BLaER1 treated with 17β-estradiol and CSF1 and Interleukin-3, amounts not matched to agents 10 nM and 100 nM (cell line): ENCODE data around the gene EMSY.
"Not testable (repeated sequence)": the region's sequence is repeated elsewhere in the genome, so short reads cannot be mapped to it uniquely, and the experiment has no call there.

Experiments used
- H3K27ac ChIP-seq, 11 experiments: shearing (Covaris generic); formaldehyde crosslinking; 2 replicates each; pipeline ENCODE4 v1.8.1; 2022
- H3K27me3 ChIP-seq, 11 experiments: shearing (Covaris generic); formaldehyde crosslinking; 2 replicates each; pipeline ENCODE4 v1.8.1; 2022
- H3K36me3 ChIP-seq, 11 experiments: shearing (Covaris generic); formaldehyde crosslinking; 2 replicates each; pipeline ENCODE4 v1.8.1; 2022
- H3K4me1 ChIP-seq, 10 experiments: shearing (Covaris generic); formaldehyde crosslinking; 2 replicates each; pipeline ENCODE4 v1.8.1; 2022
- H3K4me2 ChIP-seq, 11 experiments: shearing (Covaris generic); formaldehyde crosslinking; 2 replicates each; pipeline ENCODE4 v1.8.1; 2022
- H3K4me3 ChIP-seq, 10 experiments: shearing (Covaris generic); formaldehyde crosslinking; 2 replicates each; pipeline ENCODE4 v1.8.1; 2022
- H3K9ac ChIP-seq, 11 experiments: shearing (Covaris generic); formaldehyde crosslinking; 2 replicates each; pipeline ENCODE4 v1.8.1; 2022
- H3K9me3 ChIP-seq, 11 experiments: shearing (Covaris generic); formaldehyde crosslinking; replicated peaks in 1 of 11; 2 replicates each; pipeline ENCODE4 v1.8.1; 2022
- H4K20me1 ChIP-seq, 11 experiments: shearing (Covaris generic); formaldehyde crosslinking; 2 replicates each; pipeline ENCODE4 v1.8.1; 2022
- Cebpa-rat ChIP-seq, 11 experiments: shearing (Covaris generic); IDR thresholded peaks; 2 replicates each; pipeline ENCODE4 v1.8.1; 2022

Gene EMSY

DNA sequence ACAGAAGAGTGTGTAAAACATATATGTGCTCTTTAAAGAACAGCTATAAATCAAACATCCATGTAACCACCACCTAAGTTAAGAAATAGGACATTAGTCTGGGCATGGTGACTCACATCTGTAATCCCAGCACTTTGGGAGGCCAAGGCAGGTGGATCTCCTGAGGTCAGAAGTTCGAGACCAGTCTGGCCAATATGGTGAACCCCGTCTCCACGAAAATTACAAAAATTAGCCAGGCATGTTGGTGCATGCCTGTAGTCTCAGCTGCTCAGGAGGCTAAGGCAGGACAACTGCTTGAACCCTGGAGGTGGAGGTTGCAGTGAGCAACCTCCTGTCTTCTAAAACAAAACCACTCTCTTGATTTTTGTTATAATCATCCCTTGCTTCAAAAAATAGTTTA lies 122.4 kb downstream of the EMSY start:
- Histone ChIP-seq H3K4me2 (peak overlapping the region in 3 of 11 experiments; percentile 10 to 55 (median 34); a peak in 3 of 22 replicates), H3K27ac (no peak overlapping the region), H3K9me3 (peaks cover 0 to 25% (median 17%) of the 10 kb centered on the region in 11 experiments; a peak in 17 of 22 replicates)

DNA sequence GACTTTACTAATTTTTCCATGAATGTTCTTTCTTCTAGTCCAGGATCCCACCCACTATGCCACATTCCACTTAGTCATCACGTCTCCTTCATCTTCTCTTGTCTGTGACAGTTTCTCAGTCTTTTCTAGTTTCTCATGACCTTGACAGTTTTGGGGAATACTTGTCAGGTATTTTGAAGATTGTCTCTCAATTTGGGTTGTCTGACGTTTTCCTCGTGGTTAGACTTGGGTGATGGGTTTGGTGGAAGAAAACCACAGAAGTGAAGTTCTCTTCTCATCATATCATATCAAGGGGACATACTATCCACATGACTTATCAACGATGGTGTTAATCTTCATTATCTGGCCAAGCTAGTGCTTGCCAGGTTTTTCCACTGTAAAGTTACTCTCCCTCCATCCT lies 123.3 kb downstream of the EMSY start:
- Histone ChIP-seq H3K9ac (no peak overlapping the region), H3K36me3 (no peaks in the 10 kb centered on the region), H3K4me2 (peak overlapping the region in 4 of 11 experiments; percentile 5 to 35 (median 18); a peak in 3 of 22 replicates), H3K27me3 (no peaks in the 10 kb centered on the region), H4K20me1 (no peaks in the 10 kb centered on the region), H3K27ac (no peak overlapping the region), H3K4me3 (no peak overlapping the region), H3K4me1 (peaks cover 4 to 20% (median 12%) of the 10 kb centered on the region in 10 experiments; a peak in 16 of 20 replicates), H3K9me3 (peaks cover 0 to 23% (median 14%) of the 10 kb centered on the region in 11 experiments; a peak in 17 of 22 replicates)
- no peak for TF ChIP-seq Cebpa-rat (IDR thresholded peaks at IDR 0.05)

More for the DNA sequence above, 122.4 kb downstream of the EMSY start:
- no peaks in the 10 kb centered on the region for H3K27me3 ChIP-seq
- H3K4me1 ChIP-seq, result peaks cover 4 to 22% (median 14%) of the 10 kb centered on the region in 10 experiments; a peak in 17 of 20 replicates
- H3K4me3 ChIP-seq, result no peak overlapping the region
- H4K20me1 ChIP-seq, result no peaks in the 10 kb centered on the region
- H3K36me3 ChIP-seq, result no peaks in the 10 kb centered on the region
- H3K9ac ChIP-seq, result no peak overlapping the region
- TF ChIP-seq Cebpa-rat (IDR thresholded peaks at IDR 0.05), result no peak

DNA sequence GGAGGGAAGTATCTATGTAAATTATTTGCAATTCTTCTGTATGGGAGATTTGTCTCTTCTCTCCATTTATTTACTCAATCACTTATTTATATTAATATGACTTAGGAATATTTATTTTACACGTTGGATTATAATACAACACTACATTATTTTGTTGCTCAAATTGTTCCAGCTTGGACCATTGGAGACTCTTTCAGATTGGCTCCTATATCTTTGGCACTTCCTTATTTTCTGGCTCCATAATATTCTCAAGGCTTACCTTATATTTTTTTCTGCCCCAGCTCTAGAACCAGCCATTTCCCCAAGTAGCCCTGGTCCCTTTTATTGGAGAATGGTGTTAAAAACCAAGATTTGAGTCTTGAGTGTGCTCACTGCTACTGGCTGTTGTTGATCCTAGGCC lies 123.8 kb downstream of the EMSY start:
- peaks cover 0 to 18% (median 9%) of the 10 kb centered on the region in 11 experiments; a peak in 17 of 22 replicates for H3K9me3 ChIP-seq
- H3K4me3 ChIP-seq, result no peak overlapping the region
- H3K27ac ChIP-seq, result no peak overlapping the region
- H4K20me1 ChIP-seq, result no peaks in the 10 kb centered on the region
- peak overlapping the region in 2 of 11 experiments; percentile 8 to 35; a peak in 2 of 22 replicates for H3K4me2 ChIP-seq
- H3K27me3 ChIP-seq, result no peaks in the 10 kb centered on the region
- H3K4me1 ChIP-seq, result peaks cover 4 to 20% (median 12%) of the 10 kb centered on the region in 10 experiments; a peak in 16 of 20 replicates
- H3K9ac ChIP-seq, result no peak overlapping the region
- no peak for TF ChIP-seq Cebpa-rat (IDR thresholded peaks at IDR 0.05)
- H3K36me3 ChIP-seq, result no peaks in the 10 kb centered on the region

DNA sequence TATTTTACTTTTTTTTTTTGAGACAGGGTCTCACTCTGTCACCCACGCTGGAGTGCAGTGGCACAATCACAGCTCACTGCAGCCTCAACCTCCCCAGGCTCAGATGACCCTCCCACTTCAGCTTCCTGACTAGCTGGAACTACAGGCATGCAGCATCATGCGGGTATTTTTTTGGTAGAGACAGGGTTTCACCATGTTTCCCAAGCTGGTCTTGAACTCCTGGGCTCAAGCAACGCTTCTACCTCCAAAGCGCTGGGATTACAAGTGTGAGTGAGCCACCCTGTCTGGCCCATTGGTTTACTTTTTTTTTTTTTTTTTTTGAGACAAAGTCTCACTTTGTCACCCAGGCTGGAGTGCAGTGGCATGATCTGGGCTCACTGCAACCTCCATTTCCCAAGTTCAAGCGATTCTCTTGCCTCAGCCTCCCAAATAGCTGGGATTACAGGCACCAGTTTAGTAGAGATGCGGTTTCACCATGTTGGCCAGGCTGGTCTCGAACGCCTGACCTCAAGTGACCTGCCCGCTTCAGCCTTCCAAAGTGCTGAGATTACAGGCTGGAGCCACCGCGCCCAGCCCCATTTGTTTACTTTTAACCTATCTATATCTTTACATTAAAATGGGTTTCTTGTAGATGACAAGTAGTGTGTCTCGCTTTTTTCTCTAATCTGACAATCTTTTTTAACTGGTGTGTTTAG lies 127.5 kb downstream of the EMSY start:
- H3K36me3 ChIP-seq, H3K27ac ChIP-seq, H3K4me3 ChIP-seq, H4K20me1 ChIP-seq, H3K27me3 ChIP-seq, H3K9me3 ChIP-seq, H3K9ac ChIP-seq, H3K4me2 ChIP-seq: not testable (repeated sequence)
- peaks cover 5 to 15% (median 8%) of the 10 kb centered on the region in 10 experiments for H3K4me1 ChIP-seq

DNA sequence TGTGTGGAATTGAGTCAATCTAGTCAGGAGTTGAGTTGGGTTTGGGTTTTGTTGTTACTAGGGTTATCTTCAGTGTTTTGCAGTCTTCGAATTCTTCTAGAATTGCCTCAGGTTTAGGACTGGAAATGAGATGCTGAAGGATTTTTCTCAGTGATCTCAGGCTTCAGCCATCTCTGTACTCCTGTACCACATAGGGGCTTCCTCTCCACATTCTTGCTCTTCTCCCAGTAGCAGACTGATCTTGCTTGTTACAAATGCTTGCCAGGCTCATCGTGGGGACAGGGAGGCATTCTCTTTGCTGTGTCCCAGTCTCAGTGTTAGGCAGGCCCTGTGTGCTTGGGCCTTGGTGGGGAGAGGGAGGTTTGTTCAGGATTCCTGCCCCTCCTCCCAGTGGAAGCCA lies 129.6 kb downstream of the EMSY start:
- Histone ChIP-seq H3K27me3 (no peaks in the 10 kb centered on the region), H3K36me3 (no peaks in the 10 kb centered on the region), H3K9me3 (0 out of 22 replicates have a peak, but pooled peaks cover 0 to 9% (median 0%) of the 10 kb centered on the region in 11 experiments), H3K4me3 (no peak overlapping the region), H3K27ac (no peak overlapping the region), H3K4me2 (no peak overlapping the region), H3K9ac (no peak overlapping the region), H4K20me1 (no peaks in the 10 kb centered on the region), H3K4me1 (peaks cover 9 to 19% (median 16%) of the 10 kb centered on the region in 10 experiments)
- TF ChIP-seq Cebpa-rat (IDR thresholded peaks at IDR 0.05), result no peak

DNA sequence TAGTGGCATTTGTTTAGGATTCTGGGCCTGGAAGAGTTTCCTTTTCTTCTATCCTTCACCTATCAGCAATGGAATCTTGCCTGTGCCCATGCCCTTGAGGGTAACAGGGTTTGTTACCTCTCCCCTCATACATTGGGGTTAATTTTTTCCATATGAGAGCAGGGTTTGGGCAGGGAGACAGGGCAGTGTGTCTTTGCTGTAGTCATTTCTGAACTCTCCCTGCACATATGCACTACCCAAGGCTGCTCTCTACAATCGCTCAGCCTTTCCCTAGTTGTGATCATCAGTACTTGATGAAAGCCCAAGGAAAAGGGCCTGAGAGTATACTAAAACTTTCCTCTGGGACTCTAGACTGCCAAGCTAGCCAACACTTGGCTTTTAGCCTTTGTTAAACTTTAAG lies 130.1 kb downstream of the EMSY start:
- Histone ChIP-seq H3K36me3 (no peaks in the 10 kb centered on the region), H3K4me1 (peaks cover 9 to 19% (median 16%) of the 10 kb centered on the region in 10 experiments), H3K4me2 (no peak overlapping the region), H3K27ac (no peak overlapping the region), H4K20me1 (no peaks in the 10 kb centered on the region), H3K4me3 (no peak overlapping the region), H3K27me3 (no peaks in the 10 kb centered on the region), H3K9ac (no peak overlapping the region), H3K9me3 (0 out of 22 replicates have a peak, but pooled peaks cover 0 to 9% (median 0%) of the 10 kb centered on the region in 11 experiments)
- no peak for TF ChIP-seq Cebpa-rat (IDR thresholded peaks at IDR 0.05)

DNA sequence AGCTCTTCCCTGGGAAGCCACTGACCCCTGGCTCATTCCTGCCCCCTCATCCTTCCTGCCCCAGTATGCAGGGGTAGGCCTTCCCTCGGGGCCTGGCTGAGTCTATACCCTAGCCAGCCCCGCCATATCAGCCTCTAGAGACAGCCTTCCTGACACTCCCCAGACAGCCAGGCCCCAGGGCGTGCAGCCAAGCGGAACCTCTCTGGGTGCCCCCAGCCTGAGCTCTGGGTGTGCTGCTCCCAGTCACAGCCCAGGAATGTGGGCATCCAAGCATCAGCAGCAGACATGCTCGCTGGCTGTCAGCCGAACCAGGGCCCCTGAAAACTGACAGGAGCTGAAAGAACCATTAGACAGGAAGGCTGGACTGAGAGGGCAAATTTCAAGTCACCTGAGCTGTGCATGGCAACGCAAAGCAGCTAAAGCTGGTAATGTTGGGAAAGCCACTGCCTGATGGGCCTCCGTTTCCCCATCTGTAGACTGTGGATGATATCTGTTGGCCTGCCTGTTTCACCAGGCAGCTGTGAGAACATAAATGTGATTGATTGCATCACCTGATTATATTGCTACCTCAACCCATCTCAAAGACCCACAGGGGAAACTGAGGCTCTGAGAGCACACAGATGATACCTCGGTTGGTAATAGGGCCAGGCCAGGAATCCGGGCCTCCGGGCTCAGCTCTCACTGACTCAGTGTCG lies 132.6 kb downstream of the EMSY start:
- Histone ChIP-seq H4K20me1 (no peaks in the 10 kb centered on the region), H3K4me3 (no peak overlapping the region), H3K36me3 (no peaks in the 10 kb centered on the region), H3K4me2 (peak overlapping the region; percentile 49 to 84 (median 69)), H3K9ac (peak overlapping the region in 4 of 11 experiments; percentile 1 to 34 (median 22); a peak in 3 of 22 replicates), H3K9me3 (peaks cover 0 to 5% (median 0%) of the 10 kb centered on the region in 11 experiments; a peak in 1 of 22 replicates), H3K27ac (no peak overlapping the region), H3K4me1 (peaks cover 9 to 19% (median 16%) of the 10 kb centered on the region in 10 experiments), H3K27me3 (no peaks in the 10 kb centered on the region)
- peak in 2 of 11 experiments; percentile 26 to 66; a peak in 1 of 22 replicates for TF ChIP-seq Cebpa-rat (IDR thresholded peaks at IDR 0.05)

DNA sequence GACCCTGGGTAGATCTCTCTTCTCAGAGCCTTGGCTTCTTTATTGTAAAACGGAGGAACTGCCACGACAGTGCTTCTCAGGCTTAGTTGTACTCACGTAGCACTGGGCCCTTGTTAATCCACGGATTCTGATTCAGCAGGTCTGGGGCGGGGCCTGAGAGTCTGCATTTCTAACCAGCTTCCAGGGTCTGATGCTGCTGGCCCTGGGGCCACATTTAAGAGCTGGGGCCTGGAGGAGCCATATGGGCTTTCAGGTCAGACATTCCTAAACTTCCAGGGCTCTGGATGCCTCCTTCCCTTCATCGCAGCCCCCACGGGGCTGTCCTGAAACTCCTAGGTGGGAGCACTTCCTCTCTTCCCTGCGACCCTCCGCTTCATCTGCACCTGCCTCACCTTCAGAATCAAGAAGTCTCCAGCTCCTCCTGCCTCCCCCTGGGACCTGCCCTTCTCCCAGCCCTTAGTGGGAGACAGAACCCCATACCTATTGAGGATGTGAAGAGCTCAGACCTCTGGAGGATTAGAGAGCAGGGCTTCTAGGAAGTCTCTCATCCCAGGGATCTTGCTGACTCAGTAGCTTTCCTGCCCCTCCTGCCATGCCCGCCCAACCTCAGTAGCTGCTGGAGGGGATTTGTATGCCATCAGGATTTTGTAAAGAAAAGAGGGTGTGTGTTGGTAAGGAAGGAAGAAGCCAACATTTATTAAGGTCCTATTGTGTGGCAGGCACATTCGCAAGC lies 133.3 kb downstream of the EMSY start:
- Histone ChIP-seq H3K4me3 (no peak overlapping the region), H3K27ac (no peak overlapping the region), H4K20me1 (no peaks in the 10 kb centered on the region), H3K9ac (0 out of 22 replicates have a peak overlapping the region, but pooled peaks of 1 of the 11 experiments have one; percentile 19), H3K4me2 (peak overlapping the region in 10 of 11 experiments; percentile 49 to 84 (median 70); a peak in 16 of 22 replicates), H3K27me3 (no peaks in the 10 kb centered on the region), H3K36me3 (no peaks in the 10 kb centered on the region), H3K4me1 (peaks cover 9 to 19% (median 16%) of the 10 kb centered on the region in 10 experiments), H3K9me3 (peaks cover 0 to 8% (median 0%) of the 10 kb centered on the region in 11 experiments; a peak in 3 of 22 replicates)
- no peak for TF ChIP-seq Cebpa-rat (IDR thresholded peaks at IDR 0.05)
